IMR-90 (cell line): ENCODE data around the gene SLC12A8. TPM values are rescaled to one million over a fixed set of nuclear protein-coding genes. Genes with fewer than 3 reads are reported as not detected.

ENCODE experiments used
- ATAC-seq: fragments of 200-7000 bp; cut with Tn5 transposase; 2 replicates; pipeline ENCODE4 v1.9.1; 2020; ENCODE audit warnings: low read depth, mild to moderate bottlenecking, moderate library complexity
- BruUV-seq: library from RNA; stranded (reverse); fragments of 400-500 nt; replicated peaks from 2 replicates; lab custom pipeline; 2021; lab: Mats Ljungman, UMichigan
- CTCF ChIA-PET: fragments of 300-600 bp; formaldehyde crosslinking; extraction: SDS; loops from one replicate; lab custom pipeline; 2021; ENCODE audit warnings: antibody characterized with exemption; lab: Yijun Ruan, JAX
- POLR2A ChIA-PET: fragments of 300-600 bp; sonication (Branson Sonifier 250); formaldehyde crosslinking; loops from one replicate; lab custom pipeline; 2022; ENCODE audit warnings: antibody characterized with exemption; ENCODE audit not compliant: unreplicated experiment; lab: Charles Lee
- DNase-seq: peaks from one replicate; pipeline ENCODE4 v3.0.0; 2013
- H2AFZ ChIP-seq: replicated peaks from 2 replicates; pipeline ENCODE3; 2013; ENCODE audit warnings: low read length, mild to moderate bottlenecking; ENCODE audit not compliant: poor library complexity
- H2AK5ac ChIP-seq: 2 replicates; pipeline ENCODE4 v1.6.1; 2013; ENCODE audit warnings: low read depth, low read length, inconsistent platforms
- H2AK9ac ChIP-seq: replicated peaks from 2 replicates; pipeline ENCODE3; 2013; ENCODE audit warnings: mild to moderate bottlenecking, low read depth, low read length, moderate library complexity; ENCODE audit not compliant: poor library complexity
- H2BK120ac ChIP-seq: 2 replicates; pipeline ENCODE4 v1.6.1; 2013; ENCODE audit warnings: low read depth, low read length, inconsistent platforms
- H2BK15ac ChIP-seq: 3 replicates; pipeline ENCODE4 v1.6.1; 2013; ENCODE audit warnings: low read depth, low read length, inconsistent platforms
- H2BK20ac ChIP-seq: 2 replicates; pipeline ENCODE4 v1.6.1; 2013; ENCODE audit warnings: low read depth, mild to moderate bottlenecking, inconsistent platforms, low read length, moderate library complexity
- H2BK5ac ChIP-seq: 2 replicates; pipeline ENCODE4 v1.6.1; 2013; ENCODE audit warnings: mild to moderate bottlenecking, low read depth, low read length, inconsistent platforms; ENCODE audit not compliant: poor library complexity, severe bottlenecking
- H3K14ac ChIP-seq: replicated peaks from 2 replicates; pipeline ENCODE4 v1.6.1; 2013; ENCODE audit warnings: low read depth, low read length, inconsistent platforms
- H3K18ac ChIP-seq: 2 replicates; pipeline ENCODE4 v1.6.1; 2013; ENCODE audit warnings: low read depth, low read length, control low read depth
- H3K23ac ChIP-seq: 2 replicates; pipeline ENCODE4 v1.6.1; 2013; ENCODE audit warnings: low read depth, low read length, inconsistent platforms
- H3K27ac ChIP-seq: 2 replicates; pipeline ENCODE4 v1.5.1; 2013; ENCODE audit warnings: mild to moderate bottlenecking, control low read depth, low read length; ENCODE audit not compliant: insufficient read depth
- H3K27me3 ChIP-seq: 2 replicates; pipeline ENCODE4 v1.6.1; 2013; ENCODE audit warnings: low read length; ENCODE audit not compliant: control insufficient read depth, insufficient read depth
- H3K36me3 ChIP-seq: 2 replicates; pipeline ENCODE4 v1.6.1; 2013; ENCODE audit warnings: low read length, mixed read lengths; ENCODE audit not compliant: control insufficient read depth, insufficient read depth
- H3K4ac ChIP-seq: 2 replicates; pipeline ENCODE4 v1.6.1; 2013; ENCODE audit warnings: low read depth, low read length, inconsistent platforms
- H3K4me1 ChIP-seq: 2 replicates; pipeline ENCODE4 v1.6.1; 2013; ENCODE audit warnings: low read length, mixed read lengths; ENCODE audit not compliant: control insufficient read depth, insufficient read depth
- H3K4me2 ChIP-seq: 2 replicates; pipeline ENCODE4 v1.6.1; 2013; ENCODE audit warnings: low read depth, mild to moderate bottlenecking, control low read depth, low read length, moderate library complexity
- H3K4me3 ChIP-seq: 2 replicates; pipeline ENCODE4 v1.5.1; 2013; ENCODE audit warnings: low read depth, mild to moderate bottlenecking, control low read depth, low read length, moderate library complexity; ENCODE audit not compliant: insufficient read depth
- H3K56ac ChIP-seq: 2 replicates; pipeline ENCODE4 v1.6.1; 2013; ENCODE audit warnings: low read length, inconsistent platforms; ENCODE audit not compliant: insufficient read depth; ENCODE audit errors: extremely low read depth
- H3K79me1 ChIP-seq, 2 experiments: 2 replicates each; pipeline ENCODE4 v1.6.1; 2013; ENCODE audit warnings: low read length in 2 of 2, inconsistent platforms in 1 of 2, low read depth in 1 of 2
- H3K9ac ChIP-seq: 2 replicates; pipeline ENCODE4 v1.6.1; 2013; ENCODE audit warnings: low read depth, low read length, control low read depth
- H3K9me1 ChIP-seq: 2 replicates; pipeline ENCODE4 v1.6.1; 2013; ENCODE audit warnings: low read length, inconsistent platforms; ENCODE audit not compliant: insufficient read depth
- H3K9me3 ChIP-seq: 2 replicates; pipeline ENCODE4 v1.6.1; 2013; ENCODE audit warnings: low read length; ENCODE audit not compliant: control insufficient read depth, insufficient read depth
- H4K20me1 ChIP-seq: 2 replicates; pipeline ENCODE4 v1.6.1; 2013; ENCODE audit warnings: low read length, inconsistent platforms; ENCODE audit not compliant: insufficient read depth
- H4K5ac ChIP-seq: 2 replicates; pipeline ENCODE4 v1.6.1; 2013; ENCODE audit warnings: mild to moderate bottlenecking, low read depth, low read length, control low read depth
- H4K8ac ChIP-seq, 2 experiments: 2 replicates each; pipeline ENCODE4 v1.6.1; 2013; ENCODE audit warnings: low read depth in 2 of 2, low read length in 2 of 2, control low read depth in 1 of 2, inconsistent platforms in 1 of 2
- H4K91ac ChIP-seq: 2 replicates; pipeline ENCODE4 v1.6.1; 2013; ENCODE audit warnings: low read depth, low read length, inconsistent platforms; ENCODE audit not compliant: insufficient read depth
- BHLHE40 ChIP-seq: fragments of 150-350 bp; IDR thresholded peaks from 2 replicates; pipeline ENCODE4 v1.6.1; 2016; ENCODE audit warnings: mild to moderate bottlenecking, low read depth, low read length
- FOS ChIP-seq: fragments of 150-350 bp; IDR thresholded peaks from 2 replicates; pipeline ENCODE4 v1.6.1; 2016; ENCODE audit warnings: low read depth, low read length
- NFE2L2 ChIP-seq: fragments of 150-350 bp; IDR thresholded peaks from 2 replicates; pipeline ENCODE4 v1.6.1; 2016; ENCODE audit warnings: low read depth, mild to moderate bottlenecking, low read length
- POLR2A ChIP-seq: IDR thresholded peaks from 2 replicates; pipeline ENCODE4 v1.6.1; 2012; ENCODE audit warnings: mild to moderate bottlenecking, low read depth, low read length
- RFX5 ChIP-seq: IDR thresholded peaks from 2 replicates; pipeline ENCODE4 v1.8.0; 2012; ENCODE audit warnings: low read depth, mild to moderate bottlenecking, low read length, moderate library complexity
- WGBS, 2 experiments: methylation state at CpG; one replicate each; pipeline versions ENCODE4 v1.1.5 to v1.1.7; 2013; ENCODE audit warnings: missing lambda C conversion rate in 2 of 2; ENCODE audit not compliant: insufficient read length in 1 of 2; ENCODE audit errors: extremely low coverage in 2 of 2; 5-methylcytosine and 5-hydroxymethylcytosine counted together
- dilution Hi-C: fragments of 300-500 bp; cut with HindIII; formaldehyde crosslinking; loops from one replicate; pipeline ENCODE4 v1.14.3; 2018; ENCODE audit warnings: low sequenced_read_pairs; ENCODE audit not compliant: unreplicated experiment
- in situ Hi-C: fragments of 300-500 bp; cut with MboI; formaldehyde crosslinking; loops from 3 replicates; pipeline ENCODE4 v1.14.3; 2019; ENCODE audit warnings: low sequenced_read_pairs, inconsistent platforms, mixed read lengths
- intact Hi-C: fragments of 100-400 bp; cut with micrococcal nuclease; formaldehyde crosslinking; loops from 2 replicates; pipeline ENCODE4 v1.10.0; 2022
- polyA plus RNA-seq, 3 experiments: library from polyadenylated mRNA; depleted of rRNA; stranded (reverse); fragments of >200 nt; gene quantifications; 2 replicates each; pipeline ENCODE4 v1.2.3, GENCODE V29; 2012; ENCODE audit warnings: low replicate concordance in 1 of 3
- total RNA-seq: library from RNA; depleted of rRNA; stranded (reverse); fragments of >200 nt; gene quantifications from 2 replicates; pipeline ENCODE4 v1.2.3, GENCODE V29; 2012

Gene SLC12A8
- total and polyA plus RNA-seq, 2 of the 4 experiments (the other 2 are of a cell fraction): 2.2 to 4.3 TPM

- 0 out of 2 replicates have a peak overlapping the region, but pooled peaks have one; percentile 5 for H3K9ac ChIP-seq
- POLR2A ChIA-PET: interaction anchor here (0.5 to 0.9 kb wide), 2 partner anchors 22 to 72 kb away, joined by 3 read pairs; no protein-coding TSS in a partner anchor
Measured at GRCh38 chr3:125057186-125057850, 155.2 kb downstream of the SLC12A8 start.

More at GRCh38 chr3:125057186-125057850, 155.2 kb downstream of the SLC12A8 start:
- Histone ChIP-seq H2BK20ac (peak overlapping the region; percentile 69), H2BK15ac (peak overlapping the region; percentile 62; the same call in 1 of the 3 replicates), H3K36me3 (peaks cover 2% of the 10 kb centered on the region; the same call in 1 of the 2 replicates), H3K4me3 (no peak overlapping the region), H4K8ac (peak overlapping the region; percentile 19 to 26; a peak in 2 of 4 replicates), H3K56ac (no peak overlapping the region), H3K9me1 (peaks cover 27% of the 10 kb centered on the region), H2AFZ (peak overlapping the region; percentile 49), H2BK120ac (peak overlapping the region; percentile 80), H4K20me1 (peaks cover 18% of the 10 kb centered on the region), H3K23ac (peak overlapping the region; percentile 44), H4K5ac (peak overlapping the region; percentile 41), H3K4ac (peak overlapping the region; percentile 89), H4K91ac (peak overlapping the region; percentile 64; the same call in 1 of the 2 replicates), H3K9me3 (no peaks in the 10 kb centered on the region), H3K18ac (peak overlapping the region; percentile 84), H3K79me1 (peaks cover 10 to 34% of the 10 kb centered on the region in 2 experiments; a peak in 3 of 4 replicates), H3K27me3 (no peaks in the 10 kb centered on the region), H2BK5ac (peak overlapping the region; percentile 74), H3K4me2 (peak overlapping the region; percentile 43), H2AK9ac (peak overlapping the region; percentile 53), H3K4me1 (peaks cover 38% of the 10 kb centered on the region), H3K14ac (peak overlapping the region; percentile 76), H2AK5ac (peak overlapping the region; percentile 78; the same call in 1 of the 2 replicates), H3K27ac (peak overlapping the region; percentile 77; the same call in 1 of the 2 replicates)
- CTCF ChIA-PET: interaction anchor here (0.6 to 1.2 kb wide), 2 partner anchors 107 to 113 kb away, joined by 3 read pairs; no protein-coding TSS in a partner anchor
- dilution Hi-C loops: no loop called here
- ATAC-seq (no peak), DNase-seq (peak; percentile 93)
- BruUV-seq: no TSS peak
- intact Hi-C loops: no loop called here
- in situ Hi-C loops: no loop called here
- WGBS, 2 experiments: no CpG with 5 or more reads among the region's 3 CpGs
- peak; percentile 13; the same call in 1 of the 2 replicates for TF ChIP-seq BHLHE40
- TF ChIP-seq FOS: peak; percentile 96
- no peak for TF ChIP-seq POLR2A
- TF ChIP-seq NFE2L2: peak; percentile 20; the same call in 1 of the 2 replicates
- TF ChIP-seq RFX5: no peak
